Measurements from ENCODE around the gene TRIM2.

The TRIM2 gene

DNA sequence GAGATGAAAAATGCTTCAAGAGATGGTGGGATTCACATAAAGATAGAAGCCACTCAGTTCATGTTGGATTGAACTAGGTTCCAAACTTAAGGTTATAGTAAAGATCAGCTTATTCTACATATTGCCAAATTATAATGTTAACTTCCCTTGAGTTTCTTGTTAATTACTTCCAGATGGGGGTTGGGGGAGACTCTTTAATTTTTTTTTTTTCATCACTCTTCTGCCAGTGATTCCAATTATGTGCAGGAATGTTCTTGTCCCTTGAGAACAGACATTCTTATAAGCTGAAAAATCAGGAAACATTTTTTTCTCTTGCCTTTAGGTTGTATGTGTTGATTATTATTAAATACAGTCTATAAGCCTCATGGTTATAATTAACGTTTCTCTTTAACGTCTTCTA is 170.2 kb downstream of the TRIM2 start:
- no peak for DNase-seq (ENCODE audit: low read depth)

DNA sequence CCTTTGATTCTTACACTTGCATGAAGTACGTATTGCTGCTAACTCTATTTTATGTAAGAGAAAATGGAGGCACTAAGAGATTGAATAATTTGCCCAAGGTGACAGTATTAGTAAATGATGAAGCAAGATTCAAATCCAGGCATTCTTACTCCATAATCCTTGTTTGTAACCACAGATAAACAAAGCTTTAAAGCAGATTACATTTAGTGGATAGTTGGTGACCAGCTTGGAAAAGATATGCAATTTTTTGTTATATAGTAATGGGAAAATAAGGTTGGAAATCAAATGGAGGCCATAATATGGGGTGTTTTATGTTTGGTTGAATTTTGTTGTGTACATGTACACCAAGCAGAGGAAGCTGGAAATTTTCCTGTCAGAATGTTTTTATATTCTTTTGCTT is 171.1 kb downstream of the TRIM2 start:
- DNase-seq (ENCODE audit: low read depth): no peak

DNA sequence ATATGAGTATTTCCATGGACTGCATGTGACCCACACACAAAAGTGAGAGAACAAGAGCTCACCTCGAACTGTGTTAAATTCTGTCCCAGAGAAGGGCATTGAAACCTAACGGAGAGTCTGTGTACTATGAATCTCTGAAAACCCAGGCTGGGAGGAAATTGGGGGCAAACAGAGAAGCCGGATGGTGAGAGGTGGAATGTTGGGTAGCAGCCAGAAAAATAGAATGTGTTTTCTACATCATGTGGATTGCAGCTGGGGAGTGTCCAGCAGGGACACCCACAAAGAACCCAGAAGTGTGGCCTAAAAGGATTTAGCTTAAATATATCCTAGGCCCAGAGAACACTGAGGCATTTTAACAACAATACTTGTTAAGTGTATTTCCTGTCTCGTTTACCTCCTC is 178.9 kb downstream of the TRIM2 start:
- no peak for DNase-seq (ENCODE audit: low read depth)

DNA sequence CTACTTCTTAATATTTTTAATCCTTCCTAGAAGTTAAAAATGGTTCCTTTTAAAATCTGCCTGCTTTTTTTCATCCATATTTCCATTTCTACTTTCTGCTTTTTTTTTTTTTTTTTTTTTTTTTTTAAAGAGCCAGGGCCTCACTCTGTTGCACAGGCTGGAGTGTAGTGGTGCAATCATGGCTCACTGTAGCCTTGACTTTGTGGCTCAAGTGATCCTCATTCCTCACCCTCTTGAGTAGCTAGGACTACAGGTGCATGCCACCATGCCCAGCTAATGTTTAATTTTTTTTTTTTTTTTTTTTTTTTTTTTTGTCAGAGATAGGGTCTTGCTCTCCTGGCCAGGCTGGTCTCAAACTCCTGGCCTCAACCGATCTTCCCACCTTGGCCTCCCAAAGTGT is 179.9 kb downstream of the TRIM2 start:
- DNase-seq (ENCODE audit: low read depth): no peak

DNA sequence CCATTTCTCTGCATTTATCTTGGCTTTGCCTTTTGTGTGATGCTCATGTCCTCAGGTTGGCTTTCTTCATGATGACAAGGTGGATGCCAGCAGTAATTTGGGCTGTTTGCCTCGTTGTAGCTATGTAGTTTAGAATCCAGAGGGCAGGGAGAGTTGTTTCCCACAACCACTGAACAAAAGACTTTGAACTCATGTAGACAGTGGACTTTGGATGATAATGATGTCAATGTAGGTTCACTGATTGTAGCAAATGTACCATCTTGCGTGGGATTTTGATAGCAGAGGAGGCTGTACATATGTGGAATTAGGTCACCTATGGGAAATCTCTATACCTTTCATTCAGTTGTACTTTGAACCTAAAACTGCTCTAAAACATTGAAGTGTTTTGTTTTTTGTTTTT is 181.5 kb downstream of the TRIM2 start:
- no peak for DNase-seq (ENCODE audit: low read depth)

DNA sequence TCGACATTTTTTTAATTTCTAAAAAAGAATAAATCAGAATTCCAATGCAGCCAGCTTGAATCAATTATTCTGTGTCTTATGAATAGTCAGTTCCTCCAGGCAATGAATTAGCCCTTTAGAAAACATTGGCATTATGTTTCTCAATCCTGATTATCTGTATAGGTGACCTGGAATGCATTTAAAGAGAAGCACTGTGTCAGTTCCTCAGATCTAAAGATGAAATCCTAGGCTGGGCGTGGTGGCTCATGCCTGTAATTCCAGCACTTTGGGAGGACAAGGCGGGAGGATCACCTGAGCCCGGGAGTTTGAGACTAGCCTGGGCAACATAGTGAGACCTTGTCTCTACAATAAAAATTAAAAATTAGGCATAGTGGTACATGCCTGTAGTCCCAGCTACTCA is 183.7 kb downstream of the TRIM2 start:
- DNase-seq (ENCODE audit: low read depth): no peak
